Neural cell (in vitro differentiated cells): ENCODE results near the gene SMCO1.
"Not testable (repeated sequence)": the region's sequence is repeated elsewhere in the genome, so short reads cannot be mapped to it uniquely, and the experiment has no call there.

Experiments used
- EP300 ChIP-seq: fragments of 450-650 bp; conservative IDR thresholded peaks from 2 replicates; pipeline ENCODE4 v1.6.1; 2014; ENCODE audit warnings: antibody characterized with exemption, mild to moderate bottlenecking, moderate library complexity; ENCODE audit not compliant: poor library complexity, severe bottlenecking
- POLR2AphosphoS5 ChIP-seq: IDR thresholded peaks from 2 replicates; pipeline ENCODE4 v1.6.1; 2012
- RAD21 ChIP-seq: fragments of 450-650 bp; conservative IDR thresholded peaks from 2 replicates; pipeline ENCODE4 v1.6.1; 2014; ENCODE audit warnings: antibody characterized with exemption, mild to moderate bottlenecking, moderate library complexity
- SMC3 ChIP-seq: fragments of 450-650 bp; conservative IDR thresholded peaks from 2 replicates; pipeline ENCODE4 v1.6.1; 2014; ENCODE audit warnings: antibody characterized with exemption, mild to moderate bottlenecking, moderate library complexity; ENCODE audit not compliant: poor library complexity

DNA sequence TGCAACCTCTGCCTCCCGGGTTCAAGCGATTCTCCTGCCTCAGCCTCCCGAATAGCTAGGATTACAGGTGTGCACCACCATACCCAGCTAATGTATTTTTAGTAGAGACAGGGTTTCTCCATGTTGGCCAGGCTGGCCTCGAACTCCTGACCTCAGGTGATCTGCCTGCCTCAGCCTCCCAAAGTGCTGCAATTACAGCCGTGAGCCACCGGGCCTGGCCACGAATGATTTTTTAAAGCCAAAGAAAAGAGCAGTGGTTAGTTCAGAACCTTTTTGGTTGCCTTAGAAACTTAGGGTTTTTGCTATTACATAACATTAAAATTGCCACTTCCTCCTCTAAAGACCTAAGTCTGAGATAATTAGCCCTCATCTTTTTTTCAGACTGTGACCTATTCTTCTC is 57.7 kb downstream of the SMCO1 start:
- TF ChIP-seq RAD21, EP300, SMC3, POLR2AphosphoS5: not testable (repeated sequence)
